ENCODE measurements around the gene POLA1. TPM values are rescaled to one million over a fixed set of nuclear protein-coding genes. Genes with fewer than 3 reads are reported as not detected.

Gene POLA1
- total RNA-seq, 1 donor from 2014 or later, result 13.2 TPM

GRCh38 chrX:24981030-24981429 lies 287.3 kb downstream of the POLA1 start:
- H3K4me3 Mint-ChIP-seq (ENCODE audit: unreplicated experiment), result no peak overlapping the region

GRCh38 chrX:24982306-24982965 lies 288.7 kb downstream of the POLA1 start:
- Mint-ChIP-seq H3K27me3 (ENCODE audit: unreplicated experiment) (no peaks in the 10 kb centered on the region), H3K9me3 (ENCODE audit: unreplicated experiment) (no peaks in the 10 kb centered on the region), H3K4me1 (ENCODE audit: low read depth, unreplicated experiment) (peaks cover 8% of the 10 kb centered on the region), H3K4me3 (ENCODE audit: unreplicated experiment) (no peak overlapping the region), H3K27ac (ENCODE audit: unreplicated experiment) (no peak overlapping the region), H3K36me3 (ENCODE audit: unreplicated experiment) (no peaks in the 10 kb centered on the region)
- DNase-seq, result no peak
- no peak for TF ChIP-seq CTCF (IDR thresholded peaks at IDR 0.05; ENCODE audit: partially characterized antibody, unreplicated experiment)

More at GRCh38 chrX:24981030-24981429, 287.3 kb downstream of the POLA1 start:
- no peaks in the 10 kb centered on the region for H3K27me3 Mint-ChIP-seq (ENCODE audit: unreplicated experiment)
- H3K36me3 Mint-ChIP-seq (ENCODE audit: unreplicated experiment), result no peaks in the 10 kb centered on the region
- H3K4me1 Mint-ChIP-seq (ENCODE audit: low read depth, unreplicated experiment), result peaks cover 8% of the 10 kb centered on the region
- H3K27ac Mint-ChIP-seq (ENCODE audit: unreplicated experiment), result no peak overlapping the region
- H3K9me3 Mint-ChIP-seq (ENCODE audit: unreplicated experiment), result no peaks in the 10 kb centered on the region
- no peak for TF ChIP-seq CTCF (IDR thresholded peaks at IDR 0.05; ENCODE audit: partially characterized antibody, unreplicated experiment)
- no peak for DNase-seq

- DNase-seq, result no peak
- H3K4me3 Mint-ChIP-seq (ENCODE audit: unreplicated experiment), result no peak overlapping the region
- H3K9me3 Mint-ChIP-seq (ENCODE audit: unreplicated experiment), result peaks cover 2% of the 10 kb centered on the region
- no peak overlapping the region for H3K27ac Mint-ChIP-seq (ENCODE audit: unreplicated experiment)
- no peak for TF ChIP-seq CTCF (IDR thresholded peaks at IDR 0.05; ENCODE audit: partially characterized antibody, unreplicated experiment)
- no peaks in the 10 kb centered on the region for H3K27me3 Mint-ChIP-seq (ENCODE audit: unreplicated experiment)
- H3K4me1 Mint-ChIP-seq (ENCODE audit: low read depth, unreplicated experiment), result peaks cover 12% of the 10 kb centered on the region
- no peaks in the 10 kb centered on the region for H3K36me3 Mint-ChIP-seq (ENCODE audit: unreplicated experiment)
Observed at GRCh38 chrX:24983931-24984330, 290.2 kb downstream of the POLA1 start.

GRCh38 chrX:24985120-24985519 lies 291.4 kb downstream of the POLA1 start:
- H3K4me1 Mint-ChIP-seq (ENCODE audit: low read depth, unreplicated experiment), result peaks cover 6% of the 10 kb centered on the region
- DNase-seq, result no peak
- H3K36me3 Mint-ChIP-seq (ENCODE audit: unreplicated experiment), result no peaks in the 10 kb centered on the region
- peaks cover 4% of the 10 kb centered on the region for H3K9me3 Mint-ChIP-seq (ENCODE audit: unreplicated experiment)
- no peak for TF ChIP-seq CTCF (IDR thresholded peaks at IDR 0.05; ENCODE audit: partially characterized antibody, unreplicated experiment)
- H3K27ac Mint-ChIP-seq (ENCODE audit: unreplicated experiment), result no peak overlapping the region
- H3K27me3 Mint-ChIP-seq (ENCODE audit: unreplicated experiment), result no peaks in the 10 kb centered on the region
- no peak overlapping the region for H3K4me3 Mint-ChIP-seq (ENCODE audit: unreplicated experiment)

- Mint-ChIP-seq H3K4me1 (ENCODE audit: low read depth, unreplicated experiment) (peaks cover 9% of the 10 kb centered on the region), H3K4me3 (ENCODE audit: unreplicated experiment) (no peak overlapping the region), H3K36me3 (ENCODE audit: unreplicated experiment) (no peaks in the 10 kb centered on the region), H3K27me3 (ENCODE audit: unreplicated experiment) (no peaks in the 10 kb centered on the region), H3K27ac (ENCODE audit: unreplicated experiment) (no peak overlapping the region), H3K9me3 (ENCODE audit: unreplicated experiment) (peaks cover 9% of the 10 kb centered on the region)
- no peak for TF ChIP-seq CTCF (IDR thresholded peaks at IDR 0.05; ENCODE audit: partially characterized antibody, unreplicated experiment)
- no peak for DNase-seq
Observed at GRCh38 chrX:24987731-24988130, 294.0 kb downstream of the POLA1 start.
